Stomach smooth muscle (tissue), 2 donors: Measurements from ENCODE around the gene KNDC1.

ENCODE experiments used
- H3K27ac ChIP-seq: one replicate; pipeline ENCODE4 v1.7.0; 2013; ENCODE audit warnings: mild to moderate bottlenecking, low read length, inconsistent platforms
- H3K27me3 ChIP-seq, 2 donors: one replicate each; pipeline ENCODE4 v1.7.0; 2013; ENCODE audit warnings: low read length in 2 of 2; ENCODE audit not compliant: insufficient read depth in 2 of 2, control insufficient read depth in 1 of 2
- H3K36me3 ChIP-seq, 2 donors: one replicate each; pipeline ENCODE4 v1.7.0; 2013; ENCODE audit warnings: low read length in 2 of 2; ENCODE audit not compliant: control insufficient read depth in 2 of 2, insufficient read depth in 2 of 2
- H3K4me1 ChIP-seq: one replicate; pipeline ENCODE4 v1.7.0; 2013; ENCODE audit warnings: low read length; ENCODE audit not compliant: control insufficient read depth, insufficient read depth
- H3K4me3 ChIP-seq, 2 donors: one replicate each; pipeline ENCODE4 v1.7.0; 2013; ENCODE audit warnings: low read length in 2 of 2
- H3K9ac ChIP-seq, 2 donors: one replicate each; pipeline ENCODE4 v1.7.0; 2013; ENCODE audit warnings: low read length in 2 of 2, mild to moderate bottlenecking in 1 of 2
- H3K9me3 ChIP-seq, 2 donors: one replicate each; pipeline ENCODE4 v1.7.0; 2013; ENCODE audit warnings: low read length in 2 of 2; ENCODE audit not compliant: control insufficient read depth in 2 of 2
- donor health status: healthy.
- donor health status: Pancreatic carcinoma.

KNDC1 gene

DNA sequence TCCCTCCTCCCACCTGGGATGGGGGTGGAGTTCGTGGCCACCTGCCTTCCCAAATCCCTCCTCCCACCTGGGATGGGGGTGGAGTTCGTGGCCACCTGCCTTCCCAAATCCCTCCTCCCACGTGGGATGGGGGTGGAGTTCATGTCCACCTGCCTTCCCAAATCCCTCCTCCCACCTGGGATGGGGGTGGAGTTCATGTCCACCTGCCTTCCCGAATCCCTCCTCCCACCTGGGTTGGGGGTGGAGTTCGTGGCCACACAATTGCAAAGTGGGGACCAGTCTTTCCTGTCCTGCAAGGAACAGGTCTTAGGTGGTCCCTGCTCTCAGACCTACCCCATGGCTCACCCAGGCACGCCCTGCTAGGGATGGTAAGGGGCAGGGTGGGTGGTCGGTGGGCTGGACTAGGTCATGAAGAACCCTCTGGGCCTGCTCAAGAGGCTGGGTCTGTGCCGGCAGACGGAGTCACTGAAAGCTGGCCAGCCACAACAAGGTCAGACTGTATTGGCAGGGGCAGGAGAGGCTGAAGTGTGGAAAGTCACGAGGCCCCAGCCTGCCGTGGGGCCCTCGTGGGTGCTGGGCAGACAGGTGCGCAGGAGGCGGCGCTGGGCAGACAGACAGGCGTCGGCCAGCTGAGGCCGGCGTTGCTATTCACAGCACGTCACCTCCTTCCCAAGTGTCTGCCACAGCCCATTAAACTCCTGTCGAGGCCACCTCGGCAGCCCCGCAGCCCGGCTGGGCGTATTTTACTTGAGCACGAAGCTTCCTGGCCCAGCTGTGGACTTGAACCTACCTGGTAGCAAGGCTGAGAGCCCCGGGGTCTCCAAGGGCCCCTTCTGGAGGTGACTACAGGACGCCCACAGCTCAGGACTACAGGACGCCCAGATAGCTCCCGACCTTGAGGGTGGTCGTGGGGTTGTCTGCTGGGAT lies 4.1 kb downstream of the KNDC1 start:
- Histone ChIP-seq H3K9me3 (no peaks in the 10 kb centered on the region), H3K9ac (no peak overlapping the region), H3K4me3 (no peak overlapping the region), H3K27me3 (peaks cover 26 to 31% of the 10 kb centered on the region in 2 donors), H3K4me1 (peaks cover 17% of the 10 kb centered on the region), H3K27ac (no peak overlapping the region), H3K36me3 (no peaks in the 10 kb centered on the region)

DNA sequence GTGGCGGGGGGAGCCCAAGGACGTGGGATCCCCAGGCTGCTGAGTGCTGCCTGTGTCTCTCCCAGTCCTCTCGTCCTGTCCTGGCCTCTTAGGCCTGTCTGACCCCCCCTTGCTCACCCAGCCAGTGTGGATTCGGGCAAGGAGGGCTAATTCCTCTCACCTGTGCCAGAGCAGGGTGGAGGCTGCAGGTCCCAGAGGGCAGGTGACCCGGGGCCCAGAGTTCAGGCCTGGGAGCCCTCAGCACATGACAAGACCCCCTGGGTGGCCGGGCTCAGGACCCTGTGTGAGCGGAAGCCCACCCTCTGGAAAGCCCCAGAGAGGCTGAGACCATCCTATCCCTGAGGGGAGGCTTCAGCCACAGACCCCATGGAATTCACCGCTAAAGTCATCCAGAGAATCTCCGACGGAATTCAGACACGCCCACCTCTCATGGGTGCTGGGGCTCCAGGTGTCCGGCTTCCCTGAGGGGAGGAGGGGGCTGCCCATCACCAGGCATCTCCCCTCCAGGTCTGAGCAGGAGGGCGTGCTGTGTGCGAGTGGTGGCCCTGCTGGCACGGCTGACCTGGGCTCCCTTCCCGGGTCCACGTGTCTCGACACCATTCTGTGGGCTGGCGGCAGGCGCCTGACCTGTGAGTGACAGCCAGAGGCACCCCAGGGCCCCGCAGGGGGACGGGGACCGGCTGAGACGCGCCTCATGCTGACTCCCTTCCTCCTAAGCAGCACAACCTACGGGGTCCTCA lies 5.0 kb downstream of the KNDC1 start:
- Histone ChIP-seq H3K4me1 (peaks cover 15% of the 10 kb centered on the region), H3K4me3 (no peak overlapping the region), H3K36me3 (no peaks in the 10 kb centered on the region), H3K9me3 (no peaks in the 10 kb centered on the region), H3K9ac (no peak overlapping the region), H3K27me3 (peaks cover 26 to 31% of the 10 kb centered on the region in 2 donors), H3K27ac (no peak overlapping the region)

DNA sequence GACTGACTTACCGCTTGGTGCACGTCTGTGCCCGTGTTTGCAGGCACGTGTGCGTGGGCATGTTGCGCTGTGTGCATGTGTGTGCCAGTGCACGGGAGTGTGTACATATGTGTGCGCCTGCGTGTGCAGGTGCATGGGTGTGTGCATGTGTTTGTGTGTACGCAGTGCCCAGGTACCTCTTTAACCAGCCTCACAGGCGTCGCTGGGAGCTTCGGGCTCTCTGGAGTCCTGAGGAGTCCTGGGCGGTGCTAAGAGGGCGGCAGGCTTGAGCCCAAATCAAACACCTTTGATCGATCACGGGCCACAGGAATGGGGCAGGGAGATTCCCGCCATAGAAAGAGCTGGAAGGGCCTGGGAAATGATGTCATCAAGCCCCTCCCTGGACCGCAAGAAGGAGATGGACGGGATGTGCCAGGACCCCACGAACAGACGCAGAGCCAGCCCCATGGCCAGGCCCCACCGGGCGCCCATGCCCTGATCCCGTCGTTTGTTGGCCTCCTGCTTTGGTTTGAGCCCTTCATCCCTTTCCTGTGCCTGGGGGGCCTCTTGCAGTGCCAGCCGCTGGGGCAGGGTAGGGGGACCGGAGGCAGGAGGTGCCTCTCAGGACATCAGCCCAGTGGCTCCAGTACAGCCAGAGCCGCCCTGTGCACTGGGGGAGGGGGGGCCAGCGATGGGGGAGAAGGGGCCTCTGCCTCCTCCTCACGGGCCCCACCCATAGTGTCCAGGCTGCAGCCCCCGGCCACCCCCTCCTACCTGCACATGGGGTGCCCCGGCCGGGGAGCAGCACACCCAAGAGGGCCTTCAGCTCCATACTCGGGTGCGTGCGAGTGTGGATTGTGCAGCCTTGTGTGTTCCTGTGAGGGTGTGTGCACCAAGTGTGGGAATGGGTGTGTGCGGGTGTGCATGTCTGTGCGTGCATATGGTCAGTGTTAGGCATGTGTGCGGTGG lies 5.8 kb downstream of the KNDC1 start:
- no peak overlapping the region for H3K9ac ChIP-seq
- peaks cover 9% of the 10 kb centered on the region for H3K4me1 ChIP-seq
- no peaks in the 10 kb centered on the region for H3K36me3 ChIP-seq
- no peaks in the 10 kb centered on the region for H3K9me3 ChIP-seq
- H3K4me3 ChIP-seq, result no peak overlapping the region
- H3K27me3 ChIP-seq, result peaks cover 26 to 28% of the 10 kb centered on the region in 2 donors
- no peak overlapping the region for H3K27ac ChIP-seq

DNA sequence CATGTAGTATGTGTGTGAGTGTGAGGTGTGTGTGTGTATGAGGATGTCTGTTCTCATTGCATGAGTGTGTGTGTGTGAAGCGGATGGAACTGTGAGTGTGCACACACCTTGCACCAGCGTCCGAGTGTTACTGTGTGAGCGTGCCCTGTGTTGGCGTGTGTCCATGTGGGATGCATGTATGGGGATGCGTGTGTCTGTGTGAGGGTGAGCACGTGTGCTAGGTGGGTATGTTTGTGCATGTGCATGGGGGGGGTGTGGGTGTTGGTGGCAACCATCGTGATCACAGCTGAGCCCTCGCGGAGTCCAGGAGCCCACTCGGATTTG lies 6.4 kb downstream of the KNDC1 start:
- no peaks in the 10 kb centered on the region for H3K36me3 ChIP-seq
- no peak overlapping the region for H3K9ac ChIP-seq
- peaks cover 21 to 22% of the 10 kb centered on the region in 2 donors for H3K27me3 ChIP-seq
- H3K4me1 ChIP-seq, result peaks cover 3% of the 10 kb centered on the region
- H3K27ac ChIP-seq, result no peak overlapping the region
- H3K9me3 ChIP-seq, result no peaks in the 10 kb centered on the region
- no peak overlapping the region for H3K4me3 ChIP-seq

DNA sequence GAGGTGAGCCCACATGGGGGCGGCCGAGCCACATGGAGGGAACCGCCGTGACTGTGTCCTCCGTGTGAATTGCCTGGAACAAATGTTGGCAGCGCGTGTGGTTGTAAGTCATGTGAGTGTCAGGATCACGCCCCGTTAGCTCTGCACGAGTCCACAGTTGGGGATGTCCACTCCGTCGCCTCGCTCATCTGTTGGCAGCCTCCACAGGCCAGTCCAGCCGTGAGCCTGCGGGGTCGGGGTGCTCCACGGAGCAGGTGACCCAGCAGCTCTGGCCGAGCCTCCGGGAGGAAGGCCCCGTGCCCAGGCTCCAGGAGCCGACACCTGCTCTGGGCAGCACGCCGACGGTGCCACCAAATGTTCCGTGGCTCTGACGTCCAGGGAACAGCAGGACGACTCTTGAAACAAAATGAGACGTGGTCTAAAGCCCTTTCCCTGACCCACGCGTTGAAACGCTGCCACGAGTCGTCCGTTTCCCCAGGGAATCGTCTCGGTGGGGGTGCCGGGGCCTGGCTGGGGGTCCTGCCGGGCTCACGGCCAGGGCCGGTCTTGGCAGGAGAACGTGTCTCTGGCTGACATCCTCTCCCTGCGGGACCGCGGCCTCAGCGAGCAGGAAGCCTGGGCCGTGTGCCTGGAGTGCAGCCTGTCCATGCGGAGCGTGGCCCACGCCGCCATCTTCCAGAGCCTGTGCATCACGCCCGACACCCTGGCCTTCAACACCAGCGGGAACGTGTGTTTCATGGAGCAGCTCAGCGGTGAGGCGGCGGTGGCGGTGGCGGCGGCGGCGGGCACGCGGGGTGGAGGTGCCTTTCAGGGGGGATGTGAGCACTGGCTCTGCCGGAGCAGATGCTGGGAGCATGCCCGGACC lies 7.0 kb downstream of the KNDC1 start:
- no peak overlapping the region for H3K9ac ChIP-seq
- no peak overlapping the region for H3K4me3 ChIP-seq
- no peaks in the 10 kb centered on the region for H3K4me1 ChIP-seq
- no peak overlapping the region for H3K27ac ChIP-seq
- H3K27me3 ChIP-seq, result peaks cover 17 to 18% of the 10 kb centered on the region in 2 donors
- no peaks in the 10 kb centered on the region for H3K36me3 ChIP-seq
- no peaks in the 10 kb centered on the region for H3K9me3 ChIP-seq

DNA sequence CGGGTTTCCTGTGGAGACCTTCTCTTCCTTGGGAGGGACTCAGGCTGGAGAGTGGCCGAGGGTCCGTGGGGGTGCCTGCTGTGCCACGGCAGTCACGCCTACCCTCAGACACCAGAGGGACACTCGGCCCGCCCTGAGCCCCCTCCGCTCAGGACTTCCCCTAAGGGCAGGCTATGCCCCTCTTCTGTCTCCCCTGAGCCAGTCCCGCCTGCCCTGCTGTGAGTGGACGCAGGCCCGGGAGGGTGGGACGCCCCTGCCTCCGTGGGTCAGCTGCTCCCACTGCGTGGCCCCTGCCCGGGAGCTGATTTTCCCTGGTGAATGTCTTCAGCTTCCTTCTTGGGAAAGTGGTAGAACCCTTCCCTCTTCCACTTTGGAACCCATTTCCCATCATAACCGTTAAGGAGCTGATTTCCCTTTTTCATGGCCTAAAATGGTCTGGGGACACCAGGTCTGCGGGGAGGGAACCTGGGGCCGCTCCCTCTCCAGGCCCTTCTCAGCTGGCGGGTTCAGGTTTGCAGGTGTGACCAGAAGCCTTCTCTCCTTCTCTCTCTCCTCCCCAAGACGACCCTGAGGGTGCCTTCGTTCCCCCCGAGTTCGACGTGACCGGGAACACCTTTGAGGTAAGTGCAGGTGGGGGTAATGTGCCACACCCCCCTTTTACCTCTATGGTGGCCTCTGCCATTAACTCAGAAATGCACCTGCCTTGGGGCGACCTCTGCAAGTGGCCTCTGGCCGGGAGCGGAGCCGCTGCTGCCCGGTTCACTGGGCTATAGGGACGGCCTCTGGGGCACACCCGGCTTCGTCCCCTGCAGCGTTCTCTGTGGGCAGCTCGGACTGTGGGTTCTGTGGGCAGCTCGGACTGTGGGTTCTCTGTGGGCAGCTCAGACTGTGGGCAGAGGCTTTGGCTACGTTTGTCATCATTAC lies 7.9 kb downstream of the KNDC1 start:
- H3K27me3 ChIP-seq, result peaks cover 8 to 10% of the 10 kb centered on the region in 2 donors
- no peaks in the 10 kb centered on the region for H3K36me3 ChIP-seq
- no peak overlapping the region for H3K9ac ChIP-seq
- H3K27ac ChIP-seq, result no peak overlapping the region
- no peaks in the 10 kb centered on the region for H3K4me1 ChIP-seq
- no peak overlapping the region for H3K4me3 ChIP-seq
- no peaks in the 10 kb centered on the region for H3K9me3 ChIP-seq

DNA sequence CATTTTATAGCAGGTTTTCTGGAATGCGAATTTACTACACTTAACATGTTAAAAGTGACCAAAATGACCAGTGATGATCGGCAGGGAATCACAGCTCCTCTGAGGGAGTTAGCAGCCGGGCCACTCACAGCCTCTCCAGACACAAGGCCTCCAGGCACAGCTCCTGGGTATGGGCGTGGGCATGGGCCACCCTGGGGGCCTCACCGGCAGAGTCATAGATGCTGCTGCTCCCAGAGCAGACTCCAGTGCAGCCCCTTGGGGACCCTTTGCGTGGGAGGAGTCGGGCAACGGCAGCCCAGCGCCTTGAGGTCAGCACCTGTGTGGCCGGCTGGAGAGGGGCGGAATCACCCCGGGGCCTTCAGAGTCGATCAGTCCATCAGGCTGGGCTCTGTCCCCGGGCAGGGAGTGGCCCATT lies 8.6 kb downstream of the KNDC1 start:
- Histone ChIP-seq H3K9ac (no peak overlapping the region), H3K27me3 (peaks cover 2 to 6% of the 10 kb centered on the region in 2 donors), H3K4me3 (no peak overlapping the region), H3K27ac (no peak overlapping the region), H3K36me3 (no peaks in the 10 kb centered on the region), H3K4me1 (no peaks in the 10 kb centered on the region), H3K9me3 (no peaks in the 10 kb centered on the region)

DNA sequence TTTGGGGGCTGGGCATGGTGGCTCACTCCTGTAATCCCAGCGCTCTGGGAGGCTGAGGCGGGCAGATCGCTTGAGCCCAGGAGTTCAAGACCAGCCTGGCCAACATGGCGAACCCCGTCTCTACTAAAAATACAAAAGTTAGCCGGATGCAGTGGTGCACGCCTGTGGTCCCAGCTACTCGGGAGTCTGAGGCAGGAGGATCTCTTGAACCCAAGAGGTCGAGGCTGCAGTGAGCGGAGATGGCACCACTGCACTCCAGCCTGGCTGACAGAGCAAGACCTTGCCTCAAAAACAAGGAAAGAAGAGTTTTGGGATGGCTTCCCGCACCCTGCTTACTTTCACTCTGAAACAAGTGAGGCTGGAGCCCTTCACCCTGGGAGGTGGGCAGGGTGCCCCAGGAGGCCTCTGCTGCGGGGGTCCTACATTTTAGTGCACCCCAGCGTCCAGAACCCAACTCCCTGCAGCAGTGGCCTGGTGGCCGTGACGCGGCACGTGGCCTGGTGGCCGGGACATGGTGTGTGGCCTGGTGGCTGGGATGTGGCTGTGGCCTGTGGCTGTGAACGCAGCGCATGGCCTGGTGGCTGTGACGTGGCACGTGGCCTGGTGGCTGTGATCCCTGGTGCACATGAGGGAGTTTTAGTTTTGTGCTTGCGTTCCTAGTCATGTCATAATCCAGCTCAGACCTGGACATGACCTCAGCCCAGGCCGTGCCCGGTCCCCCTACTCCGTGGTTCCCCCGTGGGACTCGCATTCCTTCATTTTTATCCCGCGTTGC lies 9.3 kb downstream of the KNDC1 start:
- no peak overlapping the region for H3K27ac ChIP-seq
- no peaks in the 10 kb centered on the region for H3K9me3 ChIP-seq
- no peaks in the 10 kb centered on the region for H3K36me3 ChIP-seq
- H3K27me3 ChIP-seq, result peaks cover 3 to 5% of the 10 kb centered on the region in 2 donors
- no peaks in the 10 kb centered on the region for H3K4me1 ChIP-seq
- H3K9ac ChIP-seq, result no peak overlapping the region
- H3K4me3 ChIP-seq, result no peak overlapping the region

DNA sequence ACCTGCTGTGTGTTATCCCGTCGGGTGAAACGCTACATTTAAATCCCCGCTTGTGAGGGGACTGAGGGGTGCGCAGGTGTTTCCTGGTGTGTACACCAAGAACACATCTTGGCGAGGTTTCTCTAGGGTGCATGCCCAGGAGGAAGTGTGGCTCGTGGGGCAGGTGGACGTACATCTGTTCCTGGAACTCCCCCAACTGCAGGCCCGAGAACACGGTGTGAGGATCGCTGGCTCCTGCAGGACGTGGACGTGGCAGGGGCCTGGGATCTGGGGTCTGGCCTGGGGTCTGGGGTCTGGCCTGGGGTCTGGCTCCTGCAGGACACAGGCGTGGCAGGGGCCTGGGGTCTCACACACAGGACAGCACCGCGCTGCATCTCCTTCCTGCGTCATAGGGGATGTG lies 10.1 kb downstream of the KNDC1 start:
- H3K27me3 ChIP-seq, result peaks cover 2 to 3% of the 10 kb centered on the region in 2 donors
- no peak overlapping the region for H3K27ac ChIP-seq
- H3K4me1 ChIP-seq, result no peaks in the 10 kb centered on the region
- H3K9ac ChIP-seq, result no peak overlapping the region
- H3K4me3 ChIP-seq, result no peak overlapping the region
- H3K36me3 ChIP-seq, result no peaks in the 10 kb centered on the region
- H3K9me3 ChIP-seq, result no peaks in the 10 kb centered on the region
